Amniotic stem cell (primary cell): Measurements from ENCODE around the gene PRR5.
"Not testable (repeated sequence)": the region's sequence is repeated elsewhere in the genome, so short reads cannot be mapped to it uniquely, and the experiment has no call there.

Source experiments
- DNase-seq: peaks from one replicate; lab custom pipeline; 2025; lab: John Stamatoyannopoulos, UW

Gene PRR5

GRCh38 chr22:44673406-44673805, 28.6 kb upstream of the PRR5 start:
- DNase-seq: no peak

DNA sequence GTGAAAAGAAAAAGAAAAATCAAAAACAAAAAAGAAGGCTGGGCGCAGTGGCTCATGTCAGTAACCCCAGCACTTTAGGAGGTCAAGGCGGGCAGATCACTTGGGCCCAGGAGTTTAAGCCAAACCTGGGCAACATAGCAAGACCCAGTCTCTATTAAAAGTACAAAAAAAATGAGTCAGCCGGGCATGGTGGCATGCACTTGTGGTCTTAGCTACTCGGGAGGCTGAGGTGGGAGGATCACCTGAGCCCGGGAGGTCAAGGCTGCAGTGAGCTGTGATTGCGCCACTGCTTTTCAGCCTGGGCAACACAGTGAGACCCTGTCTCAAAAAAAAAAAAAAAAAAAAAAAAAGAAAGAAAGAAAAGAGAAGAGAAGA, 26.0 kb upstream of the PRR5 start:
- DNase-seq: not testable (repeated sequence)

DNA sequence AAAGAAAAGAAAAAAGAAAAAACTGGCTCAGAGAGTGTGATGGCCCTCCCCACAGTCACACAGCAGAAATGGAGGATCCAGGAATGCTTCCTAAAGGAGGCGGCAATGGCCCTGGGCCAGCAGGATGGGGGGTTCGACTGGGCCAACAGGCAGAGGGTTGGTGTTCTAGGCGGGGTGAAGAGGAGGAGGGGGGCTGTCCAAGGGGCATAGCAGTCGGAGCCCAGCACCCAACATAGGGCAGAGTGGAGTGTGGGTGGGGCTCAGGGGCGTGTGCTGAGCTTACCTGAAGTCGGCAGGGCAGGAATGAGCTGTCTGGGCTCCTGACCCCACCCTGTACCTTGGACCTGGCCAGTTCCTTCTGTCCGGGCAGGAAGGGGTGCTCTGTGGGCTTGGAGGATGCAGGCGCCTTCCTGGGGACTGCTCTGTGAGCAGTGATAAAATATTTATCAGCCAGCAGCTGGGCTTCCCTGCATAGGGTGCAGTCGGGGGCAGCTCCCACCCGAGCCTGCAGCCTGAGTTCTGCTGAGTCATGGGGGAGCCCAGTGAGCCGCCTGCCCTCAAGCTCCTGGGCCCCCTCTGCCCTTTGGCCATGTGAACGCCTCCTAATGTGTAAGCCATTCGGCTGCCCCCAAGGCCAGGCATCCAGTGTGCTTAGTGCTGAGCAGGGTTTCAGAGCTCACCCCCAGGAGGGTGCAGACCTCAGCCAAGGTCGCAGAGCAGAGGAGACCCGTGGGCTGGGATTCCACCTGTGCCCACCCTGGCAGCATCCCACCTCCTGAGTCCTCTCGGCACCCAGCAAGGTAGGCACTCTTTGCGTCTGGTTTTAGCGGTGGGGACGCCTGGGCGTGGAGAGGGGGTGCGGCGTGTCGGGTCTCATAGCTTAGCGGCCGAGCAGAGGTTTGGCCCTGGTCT, 25.3 kb upstream of the PRR5 start:
- no peak for DNase-seq

DNA sequence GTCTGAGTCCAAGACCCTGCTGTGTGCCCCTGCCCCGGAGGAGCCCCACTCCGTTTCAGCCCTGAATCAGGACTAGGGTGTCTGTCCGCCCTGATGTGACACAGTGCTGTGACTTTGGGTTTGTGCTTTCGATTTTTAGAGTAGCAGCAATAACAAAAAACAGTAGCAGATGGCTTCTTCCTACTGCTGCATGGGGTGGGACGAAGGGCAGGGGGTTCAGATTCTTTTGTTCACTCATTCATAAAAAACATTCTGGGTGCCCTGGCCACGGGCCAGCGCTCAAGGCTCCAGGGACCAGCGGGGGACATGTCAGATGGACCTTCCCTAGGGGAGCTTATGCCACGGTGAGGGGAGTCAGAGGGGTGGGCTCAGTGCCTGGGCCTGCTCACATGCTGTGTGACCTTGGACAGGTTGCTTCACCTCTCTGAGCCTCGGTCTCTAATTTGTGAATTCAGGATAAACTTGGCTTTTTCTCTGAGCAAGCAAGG, 24.6 kb upstream of the PRR5 start:
- no peak for DNase-seq

DNA sequence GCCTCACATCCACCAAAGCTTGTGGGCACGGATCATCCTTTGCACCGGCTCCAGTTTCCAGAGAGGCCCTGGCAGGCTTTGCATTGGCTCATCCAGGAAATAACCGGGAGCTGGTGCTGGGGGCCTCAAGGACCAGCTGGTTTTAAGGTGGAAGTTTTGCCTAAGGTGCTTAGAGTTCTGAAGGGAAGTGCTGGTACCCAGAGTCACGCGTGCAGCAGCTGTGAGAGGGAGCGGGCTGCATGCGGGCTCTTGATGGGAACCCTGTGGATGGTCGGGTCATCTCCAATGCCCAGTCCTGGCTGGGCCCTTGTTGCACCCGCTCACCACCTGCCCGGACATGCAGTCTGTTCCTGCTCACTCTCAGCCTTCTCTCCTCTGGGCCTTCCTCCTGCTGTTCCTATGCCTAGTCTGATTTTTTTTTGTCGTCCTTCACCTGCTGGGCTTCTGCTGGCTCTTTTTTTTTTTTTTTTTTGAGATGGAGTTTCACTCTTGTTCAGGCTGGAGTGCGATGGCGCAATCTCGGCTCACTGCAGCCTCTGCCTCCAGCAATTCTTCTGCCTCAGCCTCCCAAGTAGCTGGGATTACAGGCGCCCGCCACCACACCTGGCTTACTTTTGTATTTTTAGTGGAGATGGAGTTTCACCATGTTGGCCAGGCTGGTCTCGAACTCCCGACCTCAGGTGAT, 24.0 kb upstream of the PRR5 start:
- no peak for DNase-seq

- no peak for DNase-seq
Observed at GRCh38 chr22:44678556-44679305, 23.3 kb upstream of the PRR5 start.

GRCh38 chr22:44679306-44679647, 22.7 kb upstream of the PRR5 start:
- not testable (repeated sequence) for DNase-seq

GRCh38 chr22:44680058-44680457, 21.9 kb upstream of the PRR5 start:
- no peak for DNase-seq

- DNase-seq: no peak
Observed at GRCh38 chr22:44680481-44680894, 21.5 kb upstream of the PRR5 start.

GRCh38 chr22:44682556-44683168, 19.3 kb upstream of the PRR5 start:
- no peak for DNase-seq

DNA sequence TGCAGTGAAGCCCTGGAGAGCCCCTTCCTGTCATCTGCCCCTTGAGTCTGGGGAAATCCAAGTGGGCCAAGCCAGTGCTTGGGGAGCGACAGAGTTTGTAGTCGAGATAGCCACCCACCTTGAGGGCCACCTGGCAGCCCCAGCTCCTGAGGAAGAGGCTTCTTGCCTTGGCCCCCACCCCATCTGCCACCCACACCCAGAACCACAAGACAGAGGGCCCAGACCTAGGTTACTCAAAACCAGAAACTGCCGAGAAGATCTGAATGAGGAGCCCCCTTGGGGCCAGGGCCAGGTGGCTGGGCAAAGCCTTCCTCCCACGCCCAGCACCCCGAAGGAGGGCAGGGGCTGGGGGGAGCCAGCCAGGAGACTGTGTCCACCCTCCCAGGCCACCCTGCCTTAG, 18.8 kb upstream of the PRR5 start:
- DNase-seq: no peak

GRCh38 chr22:44683881-44684280, 18.1 kb upstream of the PRR5 start:
- no peak for DNase-seq

DNA sequence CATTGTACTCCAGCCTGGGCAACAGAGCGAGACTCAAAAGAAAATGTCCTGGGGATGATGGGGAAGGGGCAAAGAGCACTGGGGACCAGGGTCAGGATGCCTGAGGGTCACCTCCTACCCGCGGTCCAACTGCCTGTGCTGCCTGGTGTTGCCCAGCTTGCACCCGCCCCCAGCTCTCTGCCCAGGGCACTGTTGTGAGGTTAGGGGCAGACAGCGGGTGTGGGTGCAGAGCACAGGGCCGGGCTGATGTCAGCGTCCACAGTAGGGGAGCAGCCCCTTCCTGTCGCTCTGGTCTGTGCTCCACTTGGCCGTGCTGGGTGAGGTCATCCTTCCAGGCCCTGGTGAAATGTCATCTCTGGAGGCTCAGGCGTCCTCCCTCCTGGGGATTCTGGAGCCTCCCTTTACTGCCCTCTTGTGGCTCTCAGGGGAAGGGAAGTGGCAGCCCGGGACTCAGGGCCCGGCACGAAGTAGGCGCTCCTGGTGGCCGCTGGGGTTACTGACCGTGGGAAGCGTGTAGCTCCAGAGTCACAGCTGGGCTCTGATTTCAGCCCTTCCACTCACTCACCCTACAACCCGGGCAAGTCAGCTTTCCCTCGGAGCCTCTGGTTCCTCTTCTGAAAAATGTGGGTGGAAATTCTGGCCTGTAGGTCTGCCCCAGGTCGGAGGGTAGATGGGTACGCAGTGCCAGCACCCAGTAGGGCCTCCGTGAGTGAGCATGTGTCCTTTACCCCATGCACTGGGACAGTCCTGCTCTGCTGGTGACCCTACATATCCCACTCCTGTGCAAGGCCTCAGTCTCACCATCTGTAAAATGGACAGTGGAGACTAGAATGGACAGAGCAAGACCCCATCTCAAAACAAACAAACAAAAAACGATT, 17.3 kb upstream of the PRR5 start:
- peak; percentile 87 for DNase-seq

- DNase-seq: no peak
Observed at GRCh38 chr22:44685384-44686056, 16.5 kb upstream of the PRR5 start.

DNA sequence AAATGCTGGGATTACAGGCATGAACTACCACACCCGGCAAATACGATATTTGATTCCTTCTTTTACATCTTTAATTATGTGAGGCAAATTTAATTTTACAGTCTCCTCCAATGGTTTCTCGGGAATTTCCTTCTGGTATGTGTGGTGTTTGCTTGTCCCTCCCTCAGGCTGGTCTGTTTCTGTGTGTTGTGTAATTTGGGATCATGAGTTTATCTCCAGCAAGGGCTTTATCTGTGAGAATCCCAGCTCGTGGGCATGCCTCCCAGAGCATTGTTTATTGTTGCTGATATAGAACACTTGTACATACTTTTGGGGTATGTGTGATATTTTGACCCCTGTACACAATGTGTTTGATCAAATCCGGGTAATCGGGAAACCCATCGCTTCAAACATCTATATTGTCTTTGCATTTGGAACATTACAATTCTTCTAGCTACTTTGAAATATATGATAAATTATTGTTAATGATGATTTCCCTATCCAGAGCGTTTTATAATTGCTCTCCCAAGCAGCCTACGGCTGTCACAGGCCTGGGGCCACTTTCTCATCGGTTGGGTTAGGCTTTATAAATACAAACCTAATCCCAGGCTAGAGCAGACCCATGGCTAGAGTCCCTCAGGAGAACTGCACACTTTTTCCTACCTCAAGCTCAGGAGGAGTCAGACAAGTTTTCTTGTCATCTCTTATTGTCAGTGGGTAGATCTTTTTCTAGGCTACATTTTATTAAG, 15.0 kb upstream of the PRR5 start:
- DNase-seq: no peak

GRCh38 chr22:44689173-44689572, 12.8 kb upstream of the PRR5 start:
- DNase-seq: no peak

- no peak for DNase-seq
Observed at GRCh38 chr22:44689915-44690524, 12.0 kb upstream of the PRR5 start.

DNA sequence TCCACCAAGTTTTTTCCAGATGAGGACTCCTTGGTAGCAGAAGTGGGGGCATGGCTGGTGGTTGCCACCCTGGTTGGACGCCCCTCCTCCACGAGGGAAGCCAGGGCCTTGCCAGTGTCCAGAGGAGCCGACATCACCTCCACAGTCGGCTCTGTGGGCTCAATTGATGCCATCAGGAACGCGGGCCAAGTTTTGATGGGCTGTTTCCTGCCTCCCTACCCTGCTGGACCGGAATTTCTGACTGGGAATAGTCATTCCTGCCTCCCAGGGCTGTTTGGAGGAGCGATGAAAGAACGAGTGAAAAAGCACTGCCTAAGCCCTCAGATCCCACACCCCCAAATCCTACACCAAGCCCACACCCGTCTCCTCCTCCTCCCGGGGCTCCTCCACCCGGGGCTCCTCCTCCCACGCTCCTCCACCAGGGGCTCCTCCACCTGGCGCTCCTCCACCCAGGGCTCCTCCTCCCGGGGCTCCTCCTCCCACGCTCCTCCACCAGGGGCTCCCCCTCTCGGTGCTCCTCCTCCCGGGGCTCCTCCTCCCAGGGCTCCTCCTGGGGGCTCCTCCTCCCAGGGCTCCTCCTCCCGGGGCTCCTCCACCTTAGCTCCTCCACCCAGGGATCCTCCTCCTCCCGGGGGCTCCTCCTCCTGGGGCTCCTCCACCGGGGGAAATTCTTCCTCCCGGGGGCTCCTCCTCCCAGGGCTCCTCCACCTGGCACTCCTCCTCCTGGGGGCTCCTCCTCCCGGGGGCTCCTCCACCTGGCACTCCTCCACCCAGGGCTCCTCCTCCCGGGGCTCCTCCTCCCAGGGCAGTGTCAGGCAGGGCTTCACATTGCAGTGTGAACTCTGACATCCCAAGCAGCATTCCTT, 10.0 kb upstream of the PRR5 start:
- DNase-seq: no peak

GRCh38 chr22:44692662-44693007, 9.4 kb upstream of the PRR5 start:
- DNase-seq: no peak
